ENCODE data around the gene CDH16.

GRCh38 chr16:66920299-66920590, 1.6 kb upstream of the CDH16 start:
- TF ChIP-seq MAX (IDR thresholded peaks at IDR 0.05) (no peak), SMC3 (IDR thresholded peaks at IDR 0.05; ENCODE audit: low read length) (no peak), ZNF589 (CRISPR knock-in tag; conservative IDR thresholded peaks at IDR 0.05) (no peak), HNRNPH1 (optimal IDR thresholded peaks at IDR 0.05; ENCODE audit: low read depth, low read length) (no peak), HINFP (CRISPR knock-in tag; IDR thresholded peaks at IDR 0.05; ENCODE audit: low read depth) (no peak), CTCF (CRISPR knock-in tag; IDR thresholded peaks at IDR 0.05) (no peak), ZZZ3 (CRISPR knock-in tag; IDR thresholded peaks at IDR 0.05; ENCODE audit: borderline replicate concordance) (no peak), KLF13 (CRISPR knock-in tag; IDR thresholded peaks at IDR 0.05) (no peak), EP300 (IDR thresholded peaks at IDR 0.05; ENCODE audit: low read depth in 2 of 2, low read length in 2 of 2) (no peak), EP300 (CRISPR knock-in tag; IDR thresholded peaks at IDR 0.05; ENCODE audit: borderline replicate concordance) (no peak), RFX5 (IDR thresholded peaks at IDR 0.05; ENCODE audit: low read depth, low read length) (no peak), ZNF280B (CRISPR knock-in tag; IDR thresholded peaks at IDR 0.05; ENCODE audit: borderline replicate concordance) (no peak)

Data from HepG2 (cell line).